ENCODE results near the gene SHC1.

The SHC1 gene

GRCh38 chr1:154970631-154971340, at the start of gene SHC1:
Gene SHC1, minus strand, starts transcription at chr1:154970747. Its CDS starts 221 bp downstream, at chr1:154970526.
- peak; percentile 49 for DNase-seq (ENCODE audit: low read depth)

GRCh38 chr1:155019377-155020245, 49.1 kb upstream of the SHC1 start:
- DNase-seq (ENCODE audit: low read depth): no peak

GRCh38 chr1:155018617-155019348, 48.2 kb upstream of the SHC1 start:
- DNase-seq (ENCODE audit: low read depth): no peak

- no peak for DNase-seq (ENCODE audit: low read depth)
These were observed 47.4 kb upstream of the SHC1 start for GRCh38 chr1:155017946-155018316.

- peak; percentile 95 for DNase-seq (ENCODE audit: low read depth)
These were observed 46.7 kb upstream of the SHC1 start for GRCh38 chr1:155017041-155017945.

GRCh38 chr1:155016231-155016831, 45.8 kb upstream of the SHC1 start:
- DNase-seq (ENCODE audit: low read depth): no peak

- DNase-seq (ENCODE audit: low read depth): no peak
These were observed 45.1 kb upstream of the SHC1 start for GRCh38 chr1:155015527-155016230.

GRCh38 chr1:155014709-155015508, 44.4 kb upstream of the SHC1 start:
- no peak for DNase-seq (ENCODE audit: low read depth)

GRCh38 chr1:155013632-155014031, 43.1 kb upstream of the SHC1 start:
- no peak for DNase-seq (ENCODE audit: low read depth)

GRCh38 chr1:155012776-155013602, 42.4 kb upstream of the SHC1 start:
- DNase-seq (ENCODE audit: low read depth): no peak

- DNase-seq (ENCODE audit: low read depth): no peak
These were observed 41.5 kb upstream of the SHC1 start for GRCh38 chr1:155012026-155012546.

- no peak for DNase-seq (ENCODE audit: low read depth)
These were observed 41.0 kb upstream of the SHC1 start for GRCh38 chr1:155011437-155012025.

- no peak for DNase-seq (ENCODE audit: low read depth)
These were observed 40.5 kb upstream of the SHC1 start for GRCh38 chr1:155011004-155011416.

GRCh38 chr1:155010211-155010918, 39.8 kb upstream of the SHC1 start:
- no peak for DNase-seq (ENCODE audit: low read depth)

- no peak for DNase-seq (ENCODE audit: low read depth)
These were observed 39.2 kb upstream of the SHC1 start for GRCh38 chr1:155009742-155010141.

GRCh38 chr1:155009221-155009711, 38.7 kb upstream of the SHC1 start:
- no peak for DNase-seq (ENCODE audit: low read depth)

Measured in activated T-cell treated with anti-CD3 and anti-CD28 coated beads for 48 hours (primary cell).